A204.1 (cell line): ENCODE measurements around the gene RIGI.
"Not testable (repeated sequence)": the region's sequence is repeated elsewhere in the genome, so short reads cannot be mapped to it uniquely, and the experiment has no call there.

ENCODE experiments used
- FAIRE-seq: peaks from 2 replicates; lab custom pipeline; 2012; peaks lifted over from hg19 to GRCh38; lab: Jason Lieb, UNC

The RIGI gene

DNA sequence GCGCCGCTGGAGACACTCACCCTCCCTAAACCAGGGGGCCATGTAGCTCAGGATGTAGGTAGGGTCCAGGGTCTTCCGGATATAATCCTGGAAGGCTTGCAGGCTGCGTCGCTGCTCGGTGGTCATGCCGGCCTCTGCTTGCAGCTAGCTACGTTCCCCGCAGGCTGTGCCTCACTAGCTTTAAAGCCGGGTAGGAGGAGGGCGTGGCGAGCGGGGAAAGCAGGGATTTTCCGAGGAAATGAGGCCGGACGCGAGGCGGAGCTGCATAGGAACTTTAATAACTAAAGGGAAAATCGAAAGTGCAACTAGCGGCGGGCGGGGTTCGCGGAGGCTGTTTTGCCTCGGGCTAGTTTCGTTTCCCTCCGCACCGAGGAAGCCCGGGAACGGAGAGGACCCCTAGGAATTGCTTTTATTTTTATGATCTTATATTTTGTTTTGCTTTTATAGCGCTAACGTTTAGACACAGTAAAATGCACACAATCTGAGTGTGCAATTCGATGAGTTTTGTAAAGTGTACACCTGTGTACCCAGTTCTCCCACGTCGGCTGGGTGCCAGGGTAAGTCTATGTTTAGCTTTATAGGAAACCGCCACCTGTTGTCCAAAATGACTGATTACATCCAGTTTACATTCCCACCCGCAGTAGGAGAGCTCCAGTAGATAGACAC lies at the start of gene RIGI:
Gene RIGI, minus strand, starts transcription at position 156 of the 666 bp plus-strand sequence. Its CDS starts 30 bp downstream, at position 126.
- FAIRE-seq = peak; percentile 97

DNA sequence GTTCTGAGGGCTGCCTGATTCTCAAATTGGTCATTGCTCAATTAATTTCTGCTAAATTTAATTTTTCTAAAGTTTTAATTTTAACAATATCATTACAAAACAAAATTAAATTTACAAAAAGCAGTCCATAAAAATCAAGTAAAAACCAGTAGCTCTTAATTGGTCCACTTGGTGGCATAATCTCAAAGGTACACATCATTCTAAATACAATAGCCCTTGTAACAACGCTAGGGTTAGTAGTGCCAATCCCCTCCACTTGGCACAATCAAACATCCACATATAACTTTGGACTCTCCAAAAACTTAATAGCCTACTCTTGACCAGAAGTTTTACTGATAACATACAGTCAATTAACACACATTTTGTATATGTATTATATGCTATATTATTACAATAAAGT lies 48.9 kb upstream of the RIGI start:
- FAIRE-seq = peak; percentile 16

DNA sequence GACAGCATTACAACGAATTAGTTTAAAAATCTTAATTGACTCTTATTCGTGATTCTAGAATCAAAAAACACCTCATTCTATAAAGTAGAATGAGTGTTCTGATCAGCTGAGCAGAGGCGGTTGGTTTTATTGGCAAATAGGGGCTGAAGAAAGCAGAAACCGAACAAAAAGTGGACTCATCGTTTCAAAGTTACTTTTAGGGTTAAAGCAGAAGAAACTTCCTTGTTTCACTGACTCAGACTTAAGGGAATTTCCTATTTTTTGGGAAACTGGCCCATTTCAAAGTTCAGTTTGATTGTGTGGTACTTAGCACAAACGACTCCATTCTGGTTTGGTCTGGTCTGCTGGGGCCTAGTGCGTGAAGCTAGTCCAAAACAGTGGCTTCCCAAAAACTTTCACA lies 47.8 kb upstream of the RIGI start:
- FAIRE-seq = no peak

DNA sequence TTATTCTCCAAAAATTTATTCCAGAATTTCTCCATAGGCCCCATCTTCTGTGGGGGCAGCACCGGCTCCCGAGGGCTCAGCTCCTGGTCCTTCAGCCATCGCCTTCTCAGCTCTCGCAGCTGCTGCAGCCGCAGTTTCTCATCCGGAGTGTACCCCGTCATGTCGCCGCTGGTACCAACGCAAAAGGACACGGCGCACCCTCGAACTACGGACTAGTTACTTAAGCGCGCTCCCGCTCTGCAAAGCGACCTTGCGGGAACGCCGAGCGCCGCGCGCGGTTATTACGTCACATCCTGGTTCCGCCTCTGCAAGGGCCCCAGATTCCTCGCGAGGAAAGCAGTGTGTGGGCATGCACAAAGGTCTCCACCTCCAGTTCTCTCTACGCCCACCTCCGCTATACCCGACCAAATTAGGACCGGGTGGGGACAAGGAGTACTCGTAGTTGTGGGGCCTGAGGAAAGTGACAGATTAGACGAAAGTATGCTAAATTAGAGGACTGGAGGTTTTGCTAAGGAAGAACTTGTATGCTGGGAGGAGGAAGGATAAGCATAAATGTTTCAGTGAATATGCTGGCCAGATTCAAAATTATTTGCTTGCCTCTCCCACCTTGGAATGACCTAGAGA lies 47.0 kb upstream of the RIGI start, which contains the start of gene NDUFB6:
Gene NDUFB6, minus strand, starts transcription at position 260 of the 624 bp plus-strand sequence. Its CDS starts 99 bp downstream, at position 161.
- FAIRE-seq = peak; percentile 76

DNA sequence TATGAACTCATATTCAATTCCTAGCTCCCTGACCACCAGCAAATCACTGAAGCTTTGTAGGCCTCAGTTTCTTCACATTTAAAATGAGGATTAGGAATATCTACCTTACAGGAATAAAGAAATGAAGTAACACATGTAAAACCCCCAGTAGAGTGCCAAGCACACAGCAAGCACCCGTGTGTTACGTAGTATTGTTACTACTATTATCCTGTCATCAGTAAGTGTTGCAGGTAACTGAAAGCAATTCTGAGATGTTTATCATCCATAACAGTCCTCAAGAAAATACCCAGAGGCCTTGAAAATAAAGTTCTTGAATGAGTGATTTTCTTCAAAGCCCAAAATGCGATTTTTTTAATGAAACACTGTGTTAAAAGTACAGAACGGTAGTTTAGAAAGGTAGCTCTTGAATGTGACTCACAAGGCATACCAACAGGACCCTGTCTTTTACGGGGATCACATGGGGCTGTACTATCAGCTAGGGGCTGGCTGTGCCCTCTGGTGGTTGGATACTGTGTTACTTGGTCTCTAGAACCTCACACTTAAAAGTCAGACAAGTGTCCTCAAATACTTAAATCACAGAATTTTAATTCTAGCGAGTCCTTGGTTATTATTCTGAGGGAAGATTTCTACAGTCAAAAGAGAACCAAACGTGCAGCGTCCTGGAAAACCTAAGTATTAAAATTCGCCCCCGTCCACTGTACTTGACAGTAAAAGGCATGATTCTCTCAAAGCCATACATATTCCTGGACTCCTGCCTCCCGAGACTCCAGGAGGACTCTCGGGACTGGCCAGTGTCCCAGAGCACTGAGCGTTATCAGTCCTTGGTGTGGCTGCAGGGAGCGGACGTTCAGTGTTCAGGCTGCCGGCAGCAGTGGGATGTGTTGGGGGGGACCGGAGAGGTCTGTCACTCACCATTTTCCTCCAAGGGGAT lies 46.2 kb upstream of the RIGI start:
- FAIRE-seq = peak; percentile 64

DNA sequence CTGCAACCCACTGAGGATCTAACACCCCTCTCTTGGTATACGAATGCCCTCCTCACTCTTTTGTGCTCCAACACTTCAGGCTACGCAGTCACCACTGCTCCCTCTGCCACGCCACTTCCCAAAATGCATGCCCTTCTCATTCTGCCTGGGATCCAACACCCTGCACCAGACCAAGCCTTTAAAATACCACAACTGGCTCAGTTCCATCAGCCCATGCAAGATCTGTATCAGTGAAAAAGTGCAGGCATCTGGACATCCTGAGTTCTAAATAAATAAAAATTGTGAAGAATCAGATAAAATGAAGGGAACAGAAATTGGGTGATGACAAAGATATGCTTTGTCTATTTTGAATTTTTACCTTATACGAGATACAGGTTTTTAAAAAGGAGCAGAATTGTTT lies 44.3 kb upstream of the RIGI start:
- no peak for FAIRE-seq

DNA sequence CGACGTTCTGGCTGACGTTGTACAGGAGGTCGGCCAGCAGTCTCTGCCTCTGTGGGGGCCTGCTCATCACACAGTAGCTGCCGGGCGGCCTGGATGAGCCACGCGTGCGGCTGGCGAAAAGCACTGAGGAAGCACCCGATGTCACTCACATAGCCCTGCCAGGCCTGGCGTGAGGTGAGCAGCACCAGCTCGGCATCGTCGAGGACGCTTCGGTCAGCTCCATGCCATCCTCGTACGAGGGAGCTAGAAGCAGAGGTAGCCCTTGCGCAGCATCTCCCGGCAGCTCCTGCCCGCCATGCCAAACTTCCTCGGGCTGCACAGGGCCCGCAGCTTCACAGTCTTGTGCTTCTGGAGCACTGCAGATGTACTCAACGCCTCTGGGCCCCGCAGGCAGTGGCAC lies 40.8 kb upstream of the RIGI start:
- no peak for FAIRE-seq

DNA sequence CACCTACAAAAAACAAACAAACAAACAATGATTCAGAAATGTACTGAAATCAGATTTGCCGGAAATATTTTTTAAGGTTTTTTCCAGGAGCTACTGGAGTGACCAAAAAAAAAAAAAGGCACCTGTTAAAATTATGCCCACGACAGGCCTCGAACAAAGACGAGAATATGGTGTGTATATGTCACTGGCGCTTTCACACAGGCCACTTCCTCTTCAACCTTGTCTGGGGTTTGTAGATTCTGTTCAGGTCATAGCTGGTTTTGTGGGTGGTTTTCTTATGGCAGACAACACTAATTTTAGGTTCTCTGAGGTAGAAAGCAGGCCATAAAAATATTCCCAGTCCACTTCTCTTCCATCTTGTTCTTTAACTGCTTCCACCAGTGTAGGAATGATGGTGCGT lies 40.0 kb upstream of the RIGI start:
- no peak for FAIRE-seq

DNA sequence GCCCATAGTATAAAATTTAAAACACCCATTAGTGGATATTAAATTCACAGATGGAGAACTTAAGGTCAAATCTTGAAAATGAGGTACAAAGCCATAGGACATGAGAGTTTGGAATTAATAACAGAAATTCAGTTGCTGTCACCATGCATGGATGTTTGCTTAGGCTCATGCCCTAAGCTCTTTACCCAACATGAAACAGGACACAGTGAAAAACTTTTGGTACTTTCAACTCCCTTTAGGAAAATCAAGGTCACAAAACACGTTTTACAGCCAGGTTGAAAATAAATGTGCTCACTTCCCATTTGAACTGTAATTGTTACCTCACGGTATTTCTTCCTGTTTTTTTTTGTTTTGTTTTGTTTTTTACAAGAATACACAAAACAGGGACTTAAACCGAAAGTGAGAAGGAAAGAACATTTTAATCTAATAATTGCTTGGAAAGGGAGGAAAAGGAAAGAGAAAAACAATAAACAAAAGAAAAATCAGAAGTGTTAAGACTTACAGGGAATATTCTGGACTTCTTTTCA lies 32.5 kb upstream of the RIGI start:
- no peak for FAIRE-seq

DNA sequence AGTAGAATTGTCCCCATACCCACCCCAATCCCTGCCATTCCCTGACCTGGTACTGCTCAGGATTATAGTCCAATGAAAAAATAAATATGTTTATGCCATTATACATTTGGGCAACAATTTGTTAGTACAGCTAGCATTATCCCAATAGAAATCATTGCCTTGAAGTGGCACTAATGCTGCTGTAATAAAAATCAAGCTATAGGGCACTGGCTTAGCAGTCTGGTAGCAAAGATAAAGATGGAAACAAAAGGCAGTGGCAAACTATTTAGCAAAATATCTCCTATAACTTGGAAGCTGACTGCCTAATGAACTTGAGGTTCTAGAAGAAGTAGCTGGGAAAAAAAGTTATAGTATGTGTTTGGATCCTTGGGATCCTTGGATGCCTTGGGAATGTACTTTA lies 28.6 kb upstream of the RIGI start:
- no peak for FAIRE-seq

DNA sequence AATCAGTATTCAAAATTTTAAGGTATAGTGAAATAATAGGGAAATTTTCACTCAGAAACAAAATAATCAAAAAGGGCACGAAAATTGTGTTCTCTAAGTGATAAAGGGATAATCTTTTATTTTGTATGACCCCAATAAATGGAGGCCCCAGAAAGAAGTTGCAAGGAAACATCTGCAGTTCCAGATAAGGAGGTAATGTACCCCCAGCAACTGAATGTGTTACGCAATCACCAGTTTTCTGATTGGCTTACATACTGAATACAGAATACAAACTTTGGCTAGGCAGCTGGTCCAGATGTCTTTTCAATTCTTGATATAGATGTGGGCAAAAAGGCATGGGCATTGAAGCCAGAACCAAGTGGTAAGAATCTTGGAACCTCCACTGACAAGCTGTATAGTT lies 28.1 kb upstream of the RIGI start:
- no peak for FAIRE-seq

DNA sequence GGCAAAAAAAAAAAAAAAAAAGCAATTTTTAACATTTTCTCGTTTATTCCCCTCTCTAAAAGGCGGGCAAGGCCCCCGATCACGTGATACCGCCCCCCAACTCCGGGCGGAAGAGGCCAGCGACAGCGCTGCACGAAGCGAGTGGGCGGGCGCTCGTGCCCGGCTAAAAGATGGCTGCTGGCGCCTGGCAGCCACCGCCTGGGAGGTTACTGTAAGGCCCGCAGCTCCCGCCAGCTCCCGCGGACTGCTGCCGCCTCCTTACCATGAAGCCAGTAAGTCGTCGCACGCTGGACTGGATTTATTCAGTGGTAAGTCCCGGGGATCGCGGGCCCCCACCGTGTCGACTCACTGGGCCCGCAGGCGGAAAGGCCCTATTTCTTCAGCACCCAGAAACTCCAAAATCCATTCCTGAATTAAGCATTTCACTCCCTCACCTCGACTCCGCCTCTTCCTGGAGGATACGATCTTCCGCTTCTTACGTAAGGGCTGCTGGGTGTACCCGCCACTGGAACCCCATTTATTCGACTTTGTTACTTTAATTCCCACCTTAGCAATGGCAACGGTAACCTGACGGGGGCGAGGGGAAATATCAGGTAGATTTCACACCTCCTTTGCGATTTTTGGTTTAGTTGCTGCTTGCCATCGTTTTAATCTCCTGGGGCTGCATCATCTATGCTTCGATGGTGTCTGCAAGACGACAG lies 26.3 kb upstream of the RIGI start, which contains the start of the genes SMIM27 and TOPORS:
Gene SMIM27, plus strand, starts transcription at position 156 of the 701 bp plus-strand sequence. Its CDS starts 108 bp downstream, at position 264.
Gene TOPORS, minus strand, starts transcription at position 415 of the 701 bp plus-strand sequence. Its CDS starts 150 bp downstream, at position 265.
- peak; percentile 41 for FAIRE-seq

DNA sequence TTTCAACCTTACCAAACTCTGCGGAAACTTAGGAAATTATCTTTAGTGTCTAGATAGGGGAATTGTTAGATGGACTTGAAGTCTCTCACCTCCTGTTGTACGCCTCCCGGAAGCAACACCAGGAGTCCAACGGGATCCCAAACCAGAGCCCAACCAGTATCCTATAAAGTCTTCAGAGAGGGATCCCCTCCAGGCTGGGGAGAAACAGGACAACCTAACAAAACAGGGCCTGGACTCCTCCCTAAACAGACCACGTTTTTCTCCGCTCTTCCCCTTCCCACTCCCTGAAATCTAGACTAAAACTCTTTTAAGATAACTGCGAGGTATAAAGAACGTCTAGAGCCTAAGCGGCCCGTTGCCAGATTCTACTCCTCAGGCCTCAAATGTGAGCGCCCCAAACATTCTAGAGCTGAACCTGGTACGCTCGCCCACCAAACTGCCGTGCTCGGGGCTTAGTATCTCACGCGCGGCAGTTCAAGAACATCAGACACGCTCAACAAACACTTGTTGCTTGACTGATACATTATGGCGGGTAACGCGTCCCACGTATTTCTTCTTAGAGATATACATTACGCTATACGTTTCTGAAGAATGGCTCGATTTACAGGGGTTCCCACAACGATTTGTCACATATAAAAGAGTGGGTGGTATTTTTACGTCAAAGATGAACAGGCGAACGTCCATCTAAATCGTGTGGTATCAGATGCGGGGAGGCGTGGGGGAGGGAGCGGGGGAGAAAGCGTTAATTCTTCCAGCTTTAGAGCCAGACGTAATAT lies 25.5 kb upstream of the RIGI start:
- no peak for FAIRE-seq

DNA sequence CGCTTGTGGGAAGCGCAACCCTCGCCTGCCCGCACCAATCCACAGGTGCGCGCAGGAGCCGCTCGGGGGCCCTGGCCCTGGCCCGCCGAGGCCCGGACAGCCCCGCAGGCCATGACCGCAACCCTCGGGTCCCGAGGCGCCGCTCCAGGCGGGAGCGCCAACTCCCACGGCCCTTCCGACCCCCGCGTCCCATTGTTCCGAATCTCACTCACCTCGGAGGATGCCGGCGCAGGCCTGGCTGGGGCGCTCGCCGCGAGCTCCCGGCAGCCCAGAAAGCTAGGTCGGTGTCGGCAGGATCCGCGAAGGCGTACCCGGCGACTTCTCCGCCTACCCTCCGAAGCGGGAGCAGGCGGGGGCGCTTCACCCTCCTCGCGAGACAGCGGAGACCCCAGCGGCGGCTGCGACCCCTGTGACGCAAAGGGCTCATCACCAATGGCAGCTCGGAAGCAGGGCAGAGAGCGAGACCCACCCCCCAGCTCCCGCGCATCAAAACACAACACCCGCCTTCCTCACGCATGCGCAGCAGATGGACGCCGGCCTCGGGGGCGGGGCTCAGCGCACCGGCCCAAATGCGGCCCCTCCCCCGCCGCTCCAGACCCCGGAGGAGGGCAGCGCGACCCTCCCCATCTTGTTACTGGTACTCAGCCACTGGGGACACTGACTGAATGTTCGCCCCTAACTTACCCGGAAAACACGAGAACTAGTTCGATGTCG lies 24.7 kb upstream of the RIGI start:
- FAIRE-seq = no peak

DNA sequence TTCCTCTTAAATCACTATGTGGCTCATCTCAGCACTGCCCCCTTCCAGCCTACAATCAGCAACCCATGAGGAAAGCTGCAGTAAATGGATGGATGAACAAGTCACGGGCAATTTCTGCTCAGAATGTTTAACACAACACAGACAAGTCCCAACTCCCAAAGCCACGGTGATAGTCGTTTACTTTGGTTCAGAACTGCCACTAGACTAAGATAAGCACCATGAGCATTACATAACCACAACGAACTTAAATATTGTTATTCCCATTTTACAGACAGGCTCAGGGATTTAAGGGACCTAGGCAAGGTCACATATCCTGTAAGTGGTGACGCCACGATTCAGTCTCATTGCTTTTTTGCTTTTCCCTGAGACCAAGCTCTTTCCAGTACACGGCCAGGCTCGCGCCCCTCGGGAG lies 24.2 kb upstream of the RIGI start:
- no peak for FAIRE-seq

DNA sequence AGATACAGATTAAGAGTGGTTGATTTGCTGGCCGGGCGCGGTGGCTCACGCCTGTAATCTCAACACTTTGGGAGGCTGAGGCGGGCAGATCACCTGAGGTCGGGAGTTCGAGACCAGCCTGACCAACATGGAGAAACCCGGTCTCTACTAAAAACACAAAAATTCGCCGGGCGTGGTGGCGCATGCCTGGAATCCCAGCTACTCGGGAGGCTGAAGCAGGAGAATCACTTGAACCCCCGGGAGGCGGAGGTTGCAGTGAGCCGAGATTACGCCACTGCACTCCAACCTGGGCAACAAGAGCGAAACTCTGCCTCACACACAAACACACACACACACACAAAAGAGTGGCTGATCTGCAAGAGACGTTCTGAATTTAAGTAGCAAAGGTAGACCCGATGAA lies 22.2 kb upstream of the RIGI start:
- not testable (repeated sequence) for FAIRE-seq

DNA sequence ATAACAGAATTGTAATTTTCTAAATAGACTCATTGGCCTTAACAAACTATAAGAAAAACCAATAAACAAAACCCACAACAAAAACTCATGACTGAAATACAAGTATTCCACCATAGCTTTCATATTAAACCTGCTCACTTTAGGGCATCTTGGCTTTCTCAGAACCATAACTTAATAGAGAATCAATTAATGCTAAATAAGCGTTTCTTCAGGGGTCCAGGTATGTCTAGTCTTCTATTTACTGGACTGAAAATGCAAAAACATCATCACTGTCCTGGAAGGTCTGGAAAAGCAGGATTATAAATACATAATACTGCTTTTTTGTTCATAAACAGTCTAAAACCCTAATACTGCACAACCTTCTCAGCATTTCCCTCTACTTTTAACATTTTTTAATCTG lies 19.9 kb upstream of the RIGI start:
- no peak for FAIRE-seq

DNA sequence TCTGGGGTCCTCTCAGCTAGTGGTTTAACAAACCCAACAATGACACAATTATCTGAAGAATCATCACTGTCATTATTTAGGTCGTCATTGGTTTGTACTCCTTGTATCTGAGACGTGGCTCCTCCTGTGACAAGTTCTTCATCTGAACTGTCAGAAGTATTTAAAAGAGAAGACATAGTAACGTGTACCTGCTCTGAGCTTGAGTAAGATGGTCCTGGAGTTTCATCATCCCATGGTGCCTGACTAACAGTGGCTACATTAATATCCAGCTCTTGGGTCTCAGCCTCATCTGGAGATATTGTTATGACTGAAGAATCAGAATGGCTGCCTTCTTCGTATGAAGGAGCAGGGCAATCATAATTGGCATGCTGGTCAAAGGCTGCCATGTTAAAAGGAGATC lies 17.1 kb upstream of the RIGI start:
- no peak for FAIRE-seq

DNA sequence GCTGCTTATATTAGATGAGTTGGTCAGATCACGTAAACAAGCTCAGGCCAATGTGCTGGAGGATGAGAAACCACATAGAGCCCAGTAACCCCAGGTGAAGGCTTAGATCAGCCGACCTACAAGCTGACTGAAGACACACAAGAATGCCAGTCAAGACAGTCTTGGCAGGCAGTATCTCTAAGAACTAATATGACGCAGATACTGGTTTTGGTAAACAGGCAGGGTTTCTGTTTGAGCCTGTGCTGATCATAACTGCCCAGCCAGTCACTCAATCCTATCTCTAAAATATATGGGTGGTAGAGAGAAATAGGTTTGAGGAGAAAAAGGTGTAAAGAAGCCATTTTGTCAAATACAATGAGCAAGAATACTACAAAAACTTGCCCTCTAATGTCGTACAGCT lies 7.8 kb upstream of the RIGI start:
- no peak for FAIRE-seq

DNA sequence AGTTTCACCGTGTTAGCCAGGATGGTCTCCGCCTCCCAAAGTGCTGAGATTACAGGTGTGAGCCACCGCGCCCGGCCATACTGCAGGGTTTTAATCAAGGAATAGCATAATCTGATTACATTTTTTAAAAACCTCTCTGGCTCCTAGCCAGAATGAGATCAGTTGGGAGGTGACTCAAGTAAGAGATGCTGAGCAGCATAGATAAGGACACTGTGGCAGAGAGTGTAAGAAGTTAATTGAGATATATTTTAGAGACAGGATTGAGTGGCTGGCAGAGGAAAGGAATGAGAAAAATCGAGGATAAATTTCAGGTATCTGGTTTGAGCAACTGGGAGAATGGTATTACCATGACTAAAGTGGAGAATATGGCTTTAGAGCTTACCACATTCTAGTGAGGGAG lies 7.3 kb upstream of the RIGI start:
- no peak for FAIRE-seq

DNA sequence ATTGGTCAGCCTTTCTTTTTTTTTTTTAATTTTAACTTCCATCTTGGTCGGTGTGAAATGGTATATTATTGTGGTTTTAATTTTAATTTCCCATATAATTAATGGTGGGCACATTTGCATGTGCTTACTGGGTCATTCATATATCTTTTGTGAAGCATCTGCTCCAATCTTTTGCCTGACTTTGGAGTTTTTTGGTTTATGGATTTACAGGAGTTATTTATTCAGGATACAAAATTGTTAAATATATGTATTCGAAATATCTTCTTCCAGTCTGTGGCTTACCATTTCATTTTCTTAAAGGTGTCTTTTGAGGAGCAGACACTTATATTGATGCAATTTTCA lies 682 bp upstream of the RIGI start:
- no peak for FAIRE-seq
